GM12891 (cell line): Measurements from ENCODE around the gene C2orf92.
A peak's percentile ranks its signal among the peaks of the same experiment; 100 is the strongest.

Experiments
- DNase-seq: peaks from one replicate; pipeline ENCODE4 v3.0.0; 2011; ENCODE audit warnings: low spot score; ENCODE audit not compliant: insufficient read length
- FAIRE-seq: peaks from 2 replicates; lab custom pipeline; 2011; peaks lifted over from hg19 to GRCh38; lab: Jason Lieb, UNC
- PAX5 ChIP-seq: IDR thresholded peaks from 2 replicates; pipeline ENCODE4 v1.6.1; 2011; ENCODE audit warnings: low read length, moderate library complexity, mild to moderate bottlenecking; ENCODE audit not compliant: insufficient read depth, severe bottlenecking
- POLR2A ChIP-seq: IDR thresholded peaks from 2 replicates; pipeline ENCODE4 v1.6.1; 2011; ENCODE audit warnings: low read depth, low read length, control low read depth
- POLR2AphosphoS5 ChIP-seq: IDR thresholded peaks from 2 replicates; pipeline ENCODE4 v1.6.1; 2011; ENCODE audit warnings: low read depth, low read length, control low read depth
- POU2F2 ChIP-seq: IDR thresholded peaks from 2 replicates; pipeline ENCODE4 v1.6.1; 2011; ENCODE audit warnings: low read depth, mild to moderate bottlenecking, control low read depth, low read length, moderate library complexity
- SPI1 ChIP-seq: IDR thresholded peaks from 2 replicates; pipeline ENCODE4 v1.6.1; 2011; ENCODE audit warnings: low read depth, low read length, control low read depth
- TAF1 ChIP-seq: IDR thresholded peaks from 2 replicates; pipeline ENCODE4 v1.6.1; 2011; ENCODE audit warnings: low read depth, low read length, control low read depth

Gene C2orf92

GRCh38 chr2:97736608-97737330, 67.3 kb downstream of the C2orf92 start:
- DNase-seq: no peak
- TF ChIP-seq POLR2A: no peak
- TF ChIP-seq TAF1: no peak
- peak; percentile 13; the same call in 1 of the 2 replicates for TF ChIP-seq POLR2AphosphoS5
- FAIRE-seq: no peak

GRCh38 chr2:97737421-97738178, 68.1 kb downstream of the C2orf92 start:
- DNase-seq (no peak), FAIRE-seq (no peak)
- TF ChIP-seq POU2F2 (no peak), PAX5 (no peak)

GRCh38 chr2:97738179-97739019, 68.9 kb downstream of the C2orf92 start:
- no peak for DNase-seq
- FAIRE-seq: no peak
- TF ChIP-seq POU2F2 (no peak), SPI1 (no peak), PAX5 (no peak), POLR2A (no peak), TAF1 (no peak), POLR2AphosphoS5 (no peak; the same call in 1 of the 2 replicates)

- TF ChIP-seq SPI1: no peak
- TF ChIP-seq POU2F2: no peak
- 0 out of 2 replicates have a peak, but pooled peaks have one; percentile 22 for TF ChIP-seq POLR2A
- no peak for TF ChIP-seq TAF1
- no peak; the same call in 1 of the 2 replicates for TF ChIP-seq POLR2AphosphoS5
- no peak for TF ChIP-seq PAX5
- FAIRE-seq (no peak), DNase-seq (no peak)
Measured at GRCh38 chr2:97739020-97739892, 69.7 kb downstream of the C2orf92 start.

- DNase-seq (no peak), FAIRE-seq (no peak)
- peak; percentile 36; the same call in 1 of the 2 replicates for TF ChIP-seq POLR2AphosphoS5
- 0 out of 2 replicates have a peak, but pooled peaks have one; percentile 28 for TF ChIP-seq POU2F2
- no peak for TF ChIP-seq TAF1
Measured at GRCh38 chr2:97739893-97740245, 70.4 kb downstream of the C2orf92 start.

GRCh38 chr2:97740590-97741182, 71.2 kb downstream of the C2orf92 start:
- TF ChIP-seq POU2F2 (no peak), POLR2A (peak; percentile 15; the same call in 1 of the 2 replicates), SPI1 (peak; percentile 24; the same call in 1 of the 2 replicates), PAX5 (no peak), TAF1 (no peak)
- FAIRE-seq (peak; percentile 92), DNase-seq (peak; percentile 80)

- TF ChIP-seq PAX5: no peak
- no peak for TF ChIP-seq POU2F2
- no peak for TF ChIP-seq POLR2A
- no peak; the same call in 1 of the 2 replicates for TF ChIP-seq POLR2AphosphoS5
- TF ChIP-seq TAF1: no peak
- TF ChIP-seq SPI1: no peak
- DNase-seq (no peak), FAIRE-seq (no peak)
Measured at GRCh38 chr2:97741251-97741650, 71.7 kb downstream of the C2orf92 start.

GRCh38 chr2:97741686-97742085, 72.2 kb downstream of the C2orf92 start:
- TF ChIP-seq SPI1: no peak
- no peak for TF ChIP-seq POU2F2
- no peak for TF ChIP-seq PAX5
- no peak for TF ChIP-seq POLR2AphosphoS5
- no peak for TF ChIP-seq POLR2A
- no peak for TF ChIP-seq TAF1
- FAIRE-seq: no peak
- no peak for DNase-seq
